ENCODE results near the gene PKNOX2.

The PKNOX2 gene

GRCh38 chr11:125164422-125165110 lies at the start of gene PKNOX2:
PKNOX2 (plus strand) TSS chr11:125164751; CDS start chr11:125351306, 186,555 bp downstream.
- FAIRE-seq = no peak

- FAIRE-seq = no peak
Observed at GRCh38 chr11:125117429-125117828, 47.1 kb upstream of the PKNOX2 start.

GRCh38 chr11:125123194-125123946 lies 41.2 kb upstream of the PKNOX2 start:
- FAIRE-seq = no peak

GRCh38 chr11:125123947-125124617 lies 40.5 kb upstream of the PKNOX2 start:
- no peak for FAIRE-seq

- FAIRE-seq = no peak
Observed at GRCh38 chr11:125124618-125124992, 39.9 kb upstream of the PKNOX2 start.

GRCh38 chr11:125128450-125128849 lies 36.1 kb upstream of the PKNOX2 start:
- FAIRE-seq = no peak

GRCh38 chr11:125129316-125129993 lies 35.1 kb upstream of the PKNOX2 start:
- no peak for FAIRE-seq

GRCh38 chr11:125132071-125132470 lies 32.5 kb upstream of the PKNOX2 start:
- no peak for FAIRE-seq

- FAIRE-seq = no peak
Observed at GRCh38 chr11:125132596-125132995, 32.0 kb upstream of the PKNOX2 start.

- FAIRE-seq = no peak
Observed at GRCh38 chr11:125136001-125136400, 28.6 kb upstream of the PKNOX2 start.

GRCh38 chr11:125138966-125139365 lies 25.6 kb upstream of the PKNOX2 start:
- no peak for FAIRE-seq

- FAIRE-seq = no peak
Observed at GRCh38 chr11:125139778-125140177, 24.8 kb upstream of the PKNOX2 start.

GRCh38 chr11:125140233-125140632 lies 24.3 kb upstream of the PKNOX2 start:
- FAIRE-seq = no peak

GRCh38 chr11:125141178-125141577 lies 23.4 kb upstream of the PKNOX2 start:
- FAIRE-seq = no peak

- no peak for FAIRE-seq
Observed at GRCh38 chr11:125141686-125142535, 22.6 kb upstream of the PKNOX2 start.

GRCh38 chr11:125146232-125146631 lies 18.3 kb upstream of the PKNOX2 start:
- FAIRE-seq = no peak

- no peak for FAIRE-seq
Observed at GRCh38 chr11:125147280-125147679, 17.3 kb upstream of the PKNOX2 start.

GRCh38 chr11:125148011-125148410 lies 16.5 kb upstream of the PKNOX2 start:
- no peak for FAIRE-seq

GRCh38 chr11:125148743-125149142 lies 15.8 kb upstream of the PKNOX2 start:
- FAIRE-seq = no peak

- no peak for FAIRE-seq
Observed at GRCh38 chr11:125153837-125154236, 10.7 kb upstream of the PKNOX2 start.

GRCh38 chr11:125154378-125155099 lies 10.0 kb upstream of the PKNOX2 start:
- FAIRE-seq = no peak

GRCh38 chr11:125155100-125155444 lies 9.5 kb upstream of the PKNOX2 start:
- no peak for FAIRE-seq

Data from A204.1 (cell line).